Fibroblast of the aortic adventitia (primary cell): ENCODE measurements around the gene ANKRD40. TPM values are rescaled to one million over a fixed set of nuclear protein-coding genes. Genes with fewer than 3 reads are reported as not detected.
A peak's percentile ranks its signal among the peaks of the same experiment; 100 is the strongest.
"Not testable (repeated sequence)": the region's sequence is repeated elsewhere in the genome, so short reads cannot be mapped to it uniquely, and the experiment has no call there.

Experiments
- DNase-seq: peaks from one replicate; pipeline ENCODE4 v3.0.0-alpha.2; 2010; ENCODE audit warnings: low read depth
- H3K4me3 ChIP-seq: 2 replicates; pipeline ENCODE4 v1.5.1; 2011; ENCODE audit warnings: low read depth, mild to moderate bottlenecking, control low read depth, low read length, moderate library complexity
- total RNA-seq: library from RNA; depleted of rRNA; stranded (reverse); fragments of >200 nt; gene quantifications from 2 replicates; pipeline ENCODE4 v1.2.3, GENCODE V29; 2012; ENCODE audit warnings: low replicate concordance
- TF ChIP-seq, protein P1 (sequence below): IDR thresholded peaks from 2 replicates; pipeline ENCODE4 v1.5.1; 2011; ENCODE audit warnings: mild to moderate bottlenecking, low read length, control low read depth, inconsistent platforms; ENCODE audit not compliant: insufficient read depth

ANKRD40 gene
- total RNA-seq, 1 donor, result 51.6 TPM

- no peak for DNase-seq
- no peak overlapping the region for H3K4me3 ChIP-seq
- TF ChIP-seq, protein P1, sequence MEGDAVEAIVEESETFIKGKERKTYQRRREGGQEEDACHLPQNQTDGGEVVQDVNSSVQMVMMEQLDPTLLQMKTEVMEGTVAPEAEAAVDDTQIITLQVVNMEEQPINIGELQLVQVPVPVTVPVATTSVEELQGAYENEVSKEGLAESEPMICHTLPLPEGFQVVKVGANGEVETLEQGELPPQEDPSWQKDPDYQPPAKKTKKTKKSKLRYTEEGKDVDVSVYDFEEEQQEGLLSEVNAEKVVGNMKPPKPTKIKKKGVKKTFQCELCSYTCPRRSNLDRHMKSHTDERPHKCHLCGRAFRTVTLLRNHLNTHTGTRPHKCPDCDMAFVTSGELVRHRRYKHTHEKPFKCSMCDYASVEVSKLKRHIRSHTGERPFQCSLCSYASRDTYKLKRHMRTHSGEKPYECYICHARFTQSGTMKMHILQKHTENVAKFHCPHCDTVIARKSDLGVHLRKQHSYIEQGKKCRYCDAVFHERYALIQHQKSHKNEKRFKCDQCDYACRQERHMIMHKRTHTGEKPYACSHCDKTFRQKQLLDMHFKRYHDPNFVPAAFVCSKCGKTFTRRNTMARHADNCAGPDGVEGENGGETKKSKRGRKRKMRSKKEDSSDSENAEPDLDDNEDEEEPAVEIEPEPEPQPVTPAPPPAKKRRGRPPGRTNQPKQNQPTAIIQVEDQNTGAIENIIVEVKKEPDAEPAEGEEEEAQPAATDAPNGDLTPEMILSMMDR, result no peak
Observed at GRCh38 chr17:50682441-50682840, 25.3 kb downstream of the ANKRD40 start.

- TF ChIP-seq, protein P1, result peak; percentile 66
- DNase-seq, result peak; percentile 79
- H3K4me3 ChIP-seq, result no peak overlapping the region
Observed at GRCh38 chr17:50681263-50682200, 26.2 kb downstream of the ANKRD40 start.

DNA sequence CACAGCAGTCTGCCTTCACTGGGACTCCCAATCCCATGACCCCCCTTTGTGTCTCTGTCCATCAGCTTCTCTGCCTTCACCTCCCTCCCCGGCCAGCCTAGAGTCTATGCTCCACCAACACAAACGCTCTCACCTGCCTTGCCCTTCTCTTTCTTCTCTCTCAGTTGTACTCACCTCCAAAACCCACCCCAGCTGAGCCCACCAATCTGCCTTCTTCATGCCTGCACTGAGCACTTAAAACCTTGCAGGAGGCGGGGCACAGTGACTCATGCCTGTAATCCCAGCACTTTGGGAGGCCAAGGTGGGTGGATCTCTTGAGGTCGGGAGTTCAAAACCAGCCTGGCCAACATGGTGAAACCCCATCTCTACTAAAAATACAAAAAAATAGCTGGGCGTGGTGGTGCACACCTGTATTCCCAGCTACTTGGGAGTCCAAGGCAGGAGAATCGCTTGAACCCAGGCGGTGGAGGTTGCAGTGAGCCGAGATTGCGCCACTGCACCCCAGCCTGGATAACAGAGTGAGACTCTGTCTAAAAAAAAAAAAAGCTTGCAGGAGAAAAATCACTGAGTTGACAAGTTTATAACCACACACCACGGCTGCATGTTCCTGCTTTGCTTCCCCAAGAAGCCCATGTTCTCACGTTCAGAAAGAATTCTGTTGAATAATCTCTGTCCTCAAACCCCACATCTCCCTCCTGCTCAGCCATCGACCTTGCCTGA is 27.0 kb downstream of the ANKRD40 start:
- DNase-seq, H3K4me3 ChIP-seq: not testable (repeated sequence)

- no peak for DNase-seq
- H3K4me3 ChIP-seq, result no peak overlapping the region
- TF ChIP-seq, protein P1, result no peak
Observed at GRCh38 chr17:50680126-50680525, 27.6 kb downstream of the ANKRD40 start.

- TF ChIP-seq, protein P1, result no peak
- DNase-seq, result no peak
- no peak overlapping the region for H3K4me3 ChIP-seq
Observed at GRCh38 chr17:50679008-50679544, 28.6 kb downstream of the ANKRD40 start.

- H3K4me3 ChIP-seq, result no peak overlapping the region
- DNase-seq, result no peak
- TF ChIP-seq, protein P1, result no peak
Observed at GRCh38 chr17:50677851-50678375, 29.8 kb downstream of the ANKRD40 start.
